NB4 (cell line): ENCODE results near the gene DYNLT2B.

Source experiments
- CTCF ChIP-seq: IDR thresholded peaks from one replicate; pipeline ENCODE4 v1.5.1; 2012; ENCODE audit warnings: low read depth, low read length
- MAX ChIP-seq: IDR thresholded peaks from 2 replicates; pipeline ENCODE4 v1.6.1; 2011; ENCODE audit warnings: low read depth, low read length
- MYC ChIP-seq: IDR thresholded peaks from 2 replicates; pipeline ENCODE4 v1.6.1; 2011; ENCODE audit warnings: low read depth, low read length
- POLR2A ChIP-seq: IDR thresholded peaks from 2 replicates; pipeline ENCODE4 v1.6.1; 2011; ENCODE audit warnings: mild to moderate bottlenecking; ENCODE audit not compliant: insufficient read length; ENCODE audit errors: extremely low read depth

- no peak for TF ChIP-seq CTCF
- no peak for TF ChIP-seq MAX
- TF ChIP-seq POLR2A: no peak
- TF ChIP-seq MYC: no peak
Observed at GRCh38 chr3:196246612-196247308, 71.3 kb downstream of the DYNLT2B start.
